ENCODE data around the gene SIDT1. TPM values are rescaled to one million over a fixed set of nuclear protein-coding genes. Genes with fewer than 3 reads are reported as not detected.

Gene SIDT1
- total RNA-seq, 1 experiment from 2014 or later: not detected

DNA sequence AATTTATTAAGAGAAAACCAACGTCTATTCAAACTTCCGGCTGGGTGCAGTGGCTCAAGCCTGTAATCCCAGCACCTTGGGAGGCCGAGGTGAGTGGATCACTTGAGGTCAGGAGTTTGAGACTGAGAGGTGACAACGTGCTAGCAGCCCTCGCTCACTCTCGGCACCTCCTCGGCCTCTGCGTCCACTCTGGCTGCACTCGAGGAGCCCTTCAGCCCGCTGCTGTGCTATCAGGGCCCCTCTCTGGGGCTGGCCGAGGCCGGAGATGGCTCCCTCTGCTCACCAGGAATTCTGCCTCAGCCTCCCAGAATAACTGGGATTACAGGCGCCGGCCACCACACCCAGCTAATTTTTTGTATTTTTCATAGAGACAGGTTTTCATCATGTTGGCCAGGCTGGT is 105.4 kb downstream of the SIDT1 start:
- no peak overlapping the region for H2BK12ac ChIP-seq (ENCODE audit: insufficient read length, low read depth, low read length)
- H3K4me2 ChIP-seq (ENCODE audit: insufficient read depth, insufficient read length, low read length): no peak overlapping the region
- no peak overlapping the region for H3K23ac ChIP-seq (ENCODE audit: insufficient read length, low read depth, low read length)
- H3K23me2 ChIP-seq (ENCODE audit: insufficient read length, low read depth, low read length, poor library complexity, severe bottlenecking): no peaks in the 10 kb centered on the region
- H3K9ac ChIP-seq (ENCODE audit: extremely low read depth, insufficient read length, low read length): no peak overlapping the region
- H2AFZ ChIP-seq (ENCODE audit: low read length): no peak overlapping the region
- no peaks in the 10 kb centered on the region for H3K9me3 ChIP-seq (ENCODE audit: control insufficient read depth, low read depth, low read length)
- H2BK20ac ChIP-seq (ENCODE audit: low read depth, low read length, poor library complexity, severe bottlenecking): no peak overlapping the region
- no peak overlapping the region for H2BK120ac ChIP-seq (ENCODE audit: low read depth, low read length, poor library complexity, severe bottlenecking)
- Mint-ChIP-seq H3K9me3 (peaks cover 0 to 5% of the 10 kb centered on the region in 2 experiments; a peak in 1 of 5 replicates), H3K36me3 (ENCODE audit: insufficient read depth in 1 of 3, low read depth in 3 of 3) (no peaks in the 10 kb centered on the region), H3K27me3 (ENCODE audit: low read depth) (no peaks in the 10 kb centered on the region), H3K4me1 (no peaks in the 10 kb centered on the region), H3K27ac (no peak overlapping the region), H3K4me3 (no peak overlapping the region)
- H4K91ac ChIP-seq (ENCODE audit: insufficient read length, low read depth, low read length): no peak overlapping the region
- H3K56ac ChIP-seq (ENCODE audit: insufficient read length, low read depth, low read length): no peak overlapping the region
- H3K27ac ChIP-seq (ENCODE audit: insufficient read length, low read depth, low read length): no peak overlapping the region
- no peak overlapping the region for H3K4ac ChIP-seq (ENCODE audit: low read depth, low read length)
- no peak overlapping the region for H2BK5ac ChIP-seq (ENCODE audit: insufficient read length, low read length)
- no peak overlapping the region for H3K18ac ChIP-seq (ENCODE audit: insufficient read length, low read depth, low read length)
- no peak overlapping the region for H4K8ac ChIP-seq (replicated peaks; ENCODE audit: insufficient read length, low read depth, low read length)
- H3K14ac ChIP-seq (ENCODE audit: insufficient read depth, low read length): no peak overlapping the region
- no peak overlapping the region for H4K5ac ChIP-seq (ENCODE audit: insufficient read length, low read depth, low read length)
- H3K4me1 ChIP-seq (ENCODE audit: insufficient read depth, low read length): no peaks in the 10 kb centered on the region
- TF ChIP-seq, protein P1, sequence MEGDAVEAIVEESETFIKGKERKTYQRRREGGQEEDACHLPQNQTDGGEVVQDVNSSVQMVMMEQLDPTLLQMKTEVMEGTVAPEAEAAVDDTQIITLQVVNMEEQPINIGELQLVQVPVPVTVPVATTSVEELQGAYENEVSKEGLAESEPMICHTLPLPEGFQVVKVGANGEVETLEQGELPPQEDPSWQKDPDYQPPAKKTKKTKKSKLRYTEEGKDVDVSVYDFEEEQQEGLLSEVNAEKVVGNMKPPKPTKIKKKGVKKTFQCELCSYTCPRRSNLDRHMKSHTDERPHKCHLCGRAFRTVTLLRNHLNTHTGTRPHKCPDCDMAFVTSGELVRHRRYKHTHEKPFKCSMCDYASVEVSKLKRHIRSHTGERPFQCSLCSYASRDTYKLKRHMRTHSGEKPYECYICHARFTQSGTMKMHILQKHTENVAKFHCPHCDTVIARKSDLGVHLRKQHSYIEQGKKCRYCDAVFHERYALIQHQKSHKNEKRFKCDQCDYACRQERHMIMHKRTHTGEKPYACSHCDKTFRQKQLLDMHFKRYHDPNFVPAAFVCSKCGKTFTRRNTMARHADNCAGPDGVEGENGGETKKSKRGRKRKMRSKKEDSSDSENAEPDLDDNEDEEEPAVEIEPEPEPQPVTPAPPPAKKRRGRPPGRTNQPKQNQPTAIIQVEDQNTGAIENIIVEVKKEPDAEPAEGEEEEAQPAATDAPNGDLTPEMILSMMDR (conservative IDR thresholded peaks at IDR 0.05): no peak
- H3K79me1 ChIP-seq (ENCODE audit: insufficient read depth, low read depth, low read length, poor library complexity, severe bottlenecking): no peaks in the 10 kb centered on the region
- no peak overlapping the region for H2AK5ac ChIP-seq (ENCODE audit: insufficient read length, low read length)
- no peak overlapping the region for H2BK15ac ChIP-seq (ENCODE audit: low read depth, low read length)
- H3K27me3 ChIP-seq (ENCODE audit: insufficient read depth, low read length): no peaks in the 10 kb centered on the region
- H3K79me2 ChIP-seq (ENCODE audit: insufficient read depth, low read length): no peaks in the 10 kb centered on the region
- H3T11ph ChIP-seq (ENCODE audit: low read length): no peak overlapping the region
- no peaks in the 10 kb centered on the region for H4K20me1 ChIP-seq (ENCODE audit: control insufficient read depth, insufficient read depth, insufficient read length)
- no CpG with 5 or more reads among the region's 14 CpGs for WGBS (ENCODE audit: extremely low coverage, insufficient read length, low lambda C conversion rate)
- DNase-seq: no peak

Measured in H9 (cell line).